OCI-M2 (cell line): ENCODE results near the gene IKZF5.

Experiments used
- DNase-seq: peaks from one replicate; lab custom pipeline; 2025; ENCODE audit not compliant: unreplicated experiment; lab: John Stamatoyannopoulos, UW

The IKZF5 gene

DNA sequence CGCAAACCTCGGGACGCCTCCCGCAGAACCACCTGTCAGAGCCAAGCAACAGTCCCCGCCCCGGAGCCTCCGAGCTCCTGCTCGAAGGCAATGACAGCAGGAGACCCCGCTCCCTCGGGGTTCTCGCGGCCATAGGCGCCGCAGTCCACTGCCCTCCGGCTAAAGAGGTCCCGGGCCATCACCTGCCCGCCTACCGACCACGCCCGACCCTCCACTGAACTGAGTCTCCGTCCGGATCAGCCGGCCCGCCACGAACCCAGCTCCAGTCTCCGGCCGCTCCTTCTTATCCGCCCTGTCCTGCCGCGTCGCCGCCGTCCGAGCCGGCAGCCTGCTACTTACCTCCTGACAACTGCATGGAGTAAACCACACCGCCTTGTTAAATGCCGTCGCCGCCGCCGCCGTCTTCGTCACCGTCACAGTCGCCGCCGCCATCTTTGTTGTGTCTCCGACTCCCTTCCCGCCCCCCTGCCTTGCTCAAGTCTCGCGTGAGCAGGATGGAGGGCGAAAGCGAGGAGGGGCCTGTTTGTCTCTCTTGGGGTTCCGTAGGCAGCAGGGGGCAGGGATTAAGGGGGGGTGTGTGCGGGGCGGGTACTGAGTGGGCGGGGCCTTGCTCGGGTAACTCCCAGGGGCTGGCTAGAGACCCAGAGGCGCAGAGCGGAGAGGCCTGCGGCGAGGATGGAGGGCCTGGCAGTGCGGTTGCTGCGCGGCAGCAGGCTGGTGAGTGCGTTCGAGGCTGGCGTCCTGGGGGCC, at the start of gene IKZF5, which contains the start of gene ACADSB:
Gene IKZF5 (minus strand): TSS at position 441 of the 750 bp plus-strand sequence. CDS start 10,170 bp downstream, outside the sequence.
Gene ACADSB (plus strand): TSS at position 652 of the 750 bp plus-strand sequence. CDS start 24 bp downstream, at position 676.
- peak; percentile 23 for DNase-seq

DNA sequence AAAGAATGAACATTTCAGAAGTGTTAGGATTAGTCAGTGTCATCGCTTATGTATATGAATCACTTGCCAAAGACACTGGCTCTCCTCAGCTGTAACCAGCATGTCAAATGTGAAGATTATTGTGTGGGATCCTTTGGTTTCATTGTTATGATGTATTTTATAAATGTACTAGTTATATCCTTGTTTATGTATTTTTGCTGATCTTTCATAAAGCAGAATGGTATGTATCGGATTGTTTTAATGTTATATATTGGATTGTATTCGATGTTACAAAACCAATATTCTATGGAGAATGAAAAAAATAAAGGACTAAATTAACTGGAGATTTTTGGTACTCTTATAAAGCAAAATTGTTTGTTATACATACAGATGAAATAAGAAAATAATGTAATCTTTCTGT, 49.4 kb upstream of the IKZF5 start:
- DNase-seq, result no peak

DNA sequence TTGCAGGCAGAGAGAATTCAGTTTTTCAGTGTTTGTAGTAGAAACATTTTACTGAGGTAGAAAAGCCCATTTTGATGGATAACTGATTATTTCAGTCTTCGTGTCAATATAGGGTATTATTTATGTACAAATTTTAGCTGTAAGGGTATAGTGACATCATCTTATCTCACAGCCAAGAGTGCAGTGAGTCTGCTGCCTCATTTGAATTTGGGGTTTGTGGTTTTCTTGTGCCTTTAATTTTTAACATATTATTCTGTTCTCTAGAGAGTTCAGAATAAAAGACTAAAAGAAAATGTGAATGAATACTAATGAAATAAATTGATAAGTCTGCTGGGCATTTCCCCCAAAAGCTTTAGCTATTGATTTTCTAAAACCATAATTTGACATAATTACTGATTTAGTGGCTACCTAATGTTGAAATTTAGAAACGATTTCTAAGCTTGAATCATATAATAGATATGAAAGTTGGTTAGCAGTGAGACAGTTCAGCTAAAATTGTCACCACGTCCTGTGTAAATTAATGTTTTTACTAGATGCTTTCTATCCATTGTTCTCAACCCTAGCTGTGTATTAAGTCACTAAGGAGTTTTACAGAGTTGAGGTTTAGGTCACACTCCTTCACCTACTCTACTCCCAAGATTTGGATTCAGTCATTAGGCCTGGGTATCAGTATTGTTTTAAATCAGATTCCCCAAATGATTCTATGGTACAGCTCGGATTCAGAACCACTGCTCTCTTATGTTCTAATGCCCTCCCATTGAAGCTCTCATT, 37.6 kb upstream of the IKZF5 start:
- no peak for DNase-seq

DNA sequence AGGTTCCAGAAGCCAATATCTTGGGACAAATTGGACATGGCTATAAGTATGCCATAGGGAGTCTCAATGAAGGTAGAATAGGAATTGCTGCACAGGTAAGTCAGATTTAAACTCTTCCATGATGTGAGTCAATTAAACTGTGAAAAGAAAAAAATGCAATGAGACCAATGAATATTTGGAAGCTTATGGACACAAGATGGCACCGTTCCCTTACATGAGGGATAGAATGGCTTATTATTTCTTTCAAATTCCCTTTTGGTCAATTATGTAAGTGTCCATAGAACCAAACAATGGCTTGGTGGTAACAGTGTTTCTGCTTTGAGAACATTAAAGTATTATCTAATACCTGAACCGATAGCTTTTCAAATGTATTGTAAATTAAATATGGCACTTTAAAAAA, 35.8 kb upstream of the IKZF5 start:
- no peak for DNase-seq

DNA sequence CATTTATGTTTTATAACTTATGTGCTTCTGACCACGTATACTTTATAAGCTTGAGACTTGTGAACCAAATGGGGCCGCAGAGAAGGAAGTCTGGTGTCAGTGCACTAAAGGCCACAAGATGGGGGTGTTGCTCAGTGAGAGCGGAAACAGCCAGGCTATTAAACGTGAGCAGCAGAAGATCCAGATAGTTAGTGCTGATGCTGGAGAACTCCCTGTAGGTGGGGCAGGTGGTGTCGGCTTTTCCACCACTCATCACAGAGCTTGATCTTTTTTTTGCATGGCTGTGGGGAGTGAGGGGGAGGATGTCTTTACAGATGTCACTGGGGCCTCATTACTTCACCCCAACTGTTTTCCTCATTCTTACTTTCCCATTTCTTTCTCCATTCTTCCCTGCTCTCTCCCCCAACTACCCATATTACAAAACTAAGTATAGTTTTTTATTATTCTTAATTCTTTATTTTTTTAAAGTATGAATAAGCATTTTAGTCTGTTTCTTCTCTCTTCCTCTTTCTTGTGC, 34.9 kb upstream of the IKZF5 start:
- no peak for DNase-seq

- no peak for DNase-seq
These were observed 34.3 kb upstream of the IKZF5 start for GRCh38 chr10:123042708-123043408.

DNA sequence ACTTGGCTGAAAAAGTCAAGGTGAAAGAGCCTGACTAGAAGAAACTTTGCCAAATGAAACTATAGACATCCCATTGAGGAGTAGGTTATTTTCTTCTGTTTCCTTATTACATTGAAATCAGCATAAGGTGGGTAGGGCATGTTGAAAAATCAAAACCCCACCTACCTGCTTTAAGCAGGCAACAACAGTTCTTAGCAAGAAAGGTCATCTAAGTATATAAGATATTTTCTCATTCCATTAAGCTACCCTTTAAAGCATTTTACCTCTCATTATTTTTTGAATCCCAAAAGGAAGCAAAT, 31.0 kb upstream of the IKZF5 start:
- DNase-seq, result no peak

GRCh38 chr10:123038782-123039631, 30.4 kb upstream of the IKZF5 start:
- DNase-seq, result no peak

DNA sequence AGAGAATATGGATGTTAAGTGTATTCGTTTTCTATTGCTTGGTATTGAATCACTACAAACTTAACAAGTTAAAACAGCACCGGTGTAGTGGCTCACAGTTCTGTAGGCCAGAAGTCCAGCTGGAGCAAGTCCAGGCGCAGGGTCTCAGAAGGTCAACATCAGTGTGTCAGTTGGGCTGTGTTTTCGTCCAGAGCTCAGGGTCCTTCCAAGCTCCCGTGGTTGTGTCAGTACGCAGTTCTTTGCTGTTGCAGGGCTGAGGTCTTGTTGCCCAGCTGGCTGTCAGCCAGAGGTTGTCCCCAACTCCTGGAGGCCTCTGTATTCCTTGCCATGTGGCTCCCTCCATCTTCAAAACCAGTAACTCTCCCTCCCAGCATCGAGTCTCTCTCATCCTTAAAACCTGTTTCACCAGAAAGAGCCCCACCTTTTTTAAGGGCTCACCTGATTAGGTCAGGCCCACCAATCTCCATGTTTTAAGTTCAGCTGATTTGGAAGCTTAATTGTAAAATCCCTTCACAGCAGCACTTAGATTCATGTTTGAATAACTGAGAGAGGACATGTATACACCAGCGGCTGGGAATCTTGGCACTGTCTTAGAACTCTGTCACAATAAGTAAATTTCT, 27.0 kb upstream of the IKZF5 start:
- no peak for DNase-seq

GRCh38 chr10:123034332-123034731, 25.7 kb upstream of the IKZF5 start:
- DNase-seq, result no peak

- no peak for DNase-seq
These were observed 22.5 kb upstream of the IKZF5 start for GRCh38 chr10:123031124-123031523.

DNA sequence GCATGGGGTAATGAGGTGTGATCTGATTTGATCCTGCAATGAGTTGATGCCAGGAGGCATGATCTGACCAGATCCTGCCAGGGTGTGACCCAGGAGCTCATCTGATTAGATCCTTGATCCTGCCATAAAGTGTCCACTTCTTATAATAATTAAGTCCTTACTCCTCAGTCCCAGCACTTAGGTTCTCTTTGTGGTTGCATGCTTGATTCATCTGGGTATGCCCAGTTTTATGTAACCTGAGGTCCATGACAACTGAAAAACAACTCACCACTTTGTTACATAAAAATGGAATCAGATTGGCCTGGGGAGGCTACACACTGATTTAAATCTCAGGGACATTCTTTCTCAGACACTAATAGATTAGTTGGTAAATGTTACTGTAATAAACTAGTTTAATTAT, 19.3 kb upstream of the IKZF5 start:
- DNase-seq, result no peak

GRCh38 chr10:123026302-123026701, 17.7 kb upstream of the IKZF5 start:
- no peak for DNase-seq

DNA sequence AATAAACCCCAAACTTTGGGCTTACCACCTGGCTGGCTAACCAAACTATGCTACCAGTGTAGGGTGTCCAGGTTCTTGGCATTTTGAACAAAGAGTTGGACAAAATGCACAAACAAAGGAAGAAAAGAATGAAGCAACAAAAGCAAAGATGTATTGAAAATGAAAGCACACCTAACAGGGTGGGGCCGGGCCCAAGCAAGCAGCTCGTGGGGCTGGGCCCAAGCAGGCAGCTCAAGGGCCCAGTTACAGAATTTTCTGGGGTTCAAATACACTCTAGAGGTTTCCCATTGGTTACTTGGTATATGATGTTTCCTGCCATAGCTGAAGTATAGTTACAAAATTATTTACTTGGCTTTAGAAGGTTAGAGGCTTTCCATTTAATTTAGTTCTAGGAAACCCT, 15.9 kb upstream of the IKZF5 start:
- no peak for DNase-seq

GRCh38 chr10:123021517-123021916, 12.9 kb upstream of the IKZF5 start:
- no peak for DNase-seq

DNA sequence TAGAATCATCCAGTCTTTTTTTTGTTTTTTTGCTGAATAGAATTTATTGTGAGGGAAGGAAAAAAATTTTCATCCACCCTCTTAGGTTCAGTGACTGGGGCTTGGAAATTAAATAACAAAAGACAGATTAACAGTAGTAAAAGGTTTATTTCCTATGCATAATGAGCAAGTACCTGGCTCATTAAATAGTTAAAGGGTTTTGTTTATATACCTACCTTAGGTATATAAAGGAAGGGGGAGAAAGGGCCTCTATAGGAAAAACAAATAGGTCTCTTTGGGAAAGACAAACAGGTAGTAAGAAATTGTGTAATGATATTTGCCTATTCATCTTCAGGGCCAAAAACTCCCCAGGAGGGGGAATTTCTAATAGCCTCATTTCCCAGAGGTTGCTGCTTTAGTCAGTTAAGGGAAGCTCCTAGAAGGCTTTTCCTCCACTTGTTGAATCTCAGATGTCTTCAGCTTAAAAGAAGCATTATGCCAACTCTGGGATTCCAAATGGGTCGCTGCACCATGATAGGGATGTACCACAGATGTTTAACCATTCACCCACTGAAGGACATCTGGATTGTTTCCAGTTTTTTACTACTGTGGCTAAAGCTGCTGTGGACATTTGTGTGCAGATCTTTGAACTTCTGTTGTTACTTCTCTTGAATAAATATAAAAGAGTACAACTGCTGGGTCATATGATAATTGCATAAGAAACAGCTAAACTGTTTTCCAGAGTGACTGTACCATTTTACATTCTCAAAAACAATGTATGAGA, 11.5 kb upstream of the IKZF5 start:
- DNase-seq, result no peak

GRCh38 chr10:123019264-123019663, 10.7 kb upstream of the IKZF5 start:
- no peak for DNase-seq

DNA sequence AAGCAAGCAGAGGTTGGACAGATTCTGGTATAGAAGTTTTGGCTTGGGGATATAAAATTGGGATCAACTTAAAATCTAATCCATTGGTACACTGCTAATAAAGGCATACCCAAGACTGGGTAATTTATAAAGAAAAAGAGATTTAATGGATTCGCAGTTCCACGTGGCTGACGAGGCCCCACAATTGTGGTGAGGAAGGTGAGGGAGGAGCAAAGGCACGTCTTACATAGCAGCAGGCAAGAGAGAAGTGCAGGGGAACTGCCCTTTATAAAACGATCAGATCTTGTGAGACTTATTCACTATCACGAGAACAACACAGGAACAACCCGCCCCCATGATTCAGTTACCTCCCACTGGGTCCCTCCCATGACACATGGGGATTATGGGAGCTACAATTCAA, 9.9 kb upstream of the IKZF5 start:
- no peak for DNase-seq

DNA sequence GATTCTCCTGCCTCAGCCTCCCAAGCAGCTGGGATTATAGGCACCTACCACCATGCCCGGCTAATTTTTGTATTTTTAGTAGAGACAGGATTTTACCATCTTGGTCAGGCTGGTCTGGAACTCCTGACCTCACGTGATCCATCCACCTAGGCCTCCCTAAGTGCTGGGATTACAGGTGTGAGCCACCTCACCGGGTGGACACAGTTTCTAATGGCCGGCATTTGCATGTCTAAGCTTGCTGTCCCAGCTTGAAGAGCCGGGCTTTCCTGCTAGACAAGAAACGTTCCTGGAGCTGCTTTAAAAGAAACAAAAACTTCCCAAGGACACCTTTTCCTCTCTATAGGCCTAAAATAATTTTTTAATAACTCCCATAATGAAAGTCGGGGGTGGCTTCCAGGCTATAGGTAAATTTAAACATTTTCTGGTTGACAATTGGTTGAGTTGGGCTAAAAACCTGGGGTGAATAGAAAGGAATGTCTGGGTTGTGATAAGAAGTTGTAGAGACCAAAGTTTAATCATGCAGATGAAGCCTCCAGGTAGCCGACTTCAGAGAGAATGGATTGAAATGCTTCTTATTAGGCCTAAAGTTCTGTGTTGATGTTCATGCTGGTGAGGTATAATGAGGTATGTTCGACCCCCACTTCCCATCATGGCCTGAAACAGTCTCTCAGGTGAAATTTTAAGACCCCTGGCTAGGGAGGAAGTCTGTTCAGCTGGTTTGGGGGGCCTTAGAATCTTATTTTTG, 9.0 kb upstream of the IKZF5 start:
- no peak for DNase-seq
